Ishikawa (cell line): ENCODE measurements around the gene MN1.
A peak's percentile ranks its signal among the peaks of the same experiment; 100 is the strongest.

Experiments
- CEBPB ChIP-seq: IDR thresholded peaks from 2 replicates; pipeline ENCODE4 v1.6.1; 2012
- CREB1 ChIP-seq: IDR thresholded peaks from 2 replicates; pipeline ENCODE4 v1.6.1; 2012; ENCODE audit warnings: low read depth
- EGR1 ChIP-seq: IDR thresholded peaks from 2 replicates; pipeline ENCODE4 v1.6.1; 2012
- EP300 ChIP-seq: IDR thresholded peaks from 2 replicates; pipeline ENCODE4 v1.6.1; 2012; ENCODE audit warnings: borderline replicate concordance
- FOXM1 ChIP-seq: IDR thresholded peaks from 2 replicates; pipeline ENCODE4 v1.6.1; 2012; ENCODE audit warnings: low read depth, borderline replicate concordance
- NFIC ChIP-seq: IDR thresholded peaks from 2 replicates; pipeline ENCODE4 v1.6.1; 2012
- RAD21 ChIP-seq: IDR thresholded peaks from 2 replicates; pipeline ENCODE4 v1.6.1; 2012; ENCODE audit warnings: low read depth
- TAF1 ChIP-seq: IDR thresholded peaks from 2 replicates; pipeline ENCODE4 v1.6.1; 2012; ENCODE audit warnings: low read depth, mild to moderate bottlenecking
- TCF12 ChIP-seq: IDR thresholded peaks from 2 replicates; pipeline ENCODE4 v1.6.1; 2012; ENCODE audit warnings: low read depth
- TEAD4 ChIP-seq: IDR thresholded peaks from 2 replicates; pipeline ENCODE4 v1.6.1; 2012
- YY1 ChIP-seq: IDR thresholded peaks from 2 replicates; pipeline ENCODE4 v1.6.1; 2012; ENCODE audit warnings: low read depth
- ZBTB7A ChIP-seq: IDR thresholded peaks from 2 replicates; pipeline ENCODE4 v1.6.1; 2012; ENCODE audit warnings: low read depth
- TF ChIP-seq, protein P1 (sequence below): IDR thresholded peaks from 2 replicates; pipeline ENCODE4 v1.6.1; 2012
- TF ChIP-seq, protein P2 (sequence below): IDR thresholded peaks from 2 replicates; pipeline ENCODE4 v1.6.1; 2012; ENCODE audit warnings: low read depth, mild to moderate bottlenecking
- TF ChIP-seq, protein P3 (sequence below): IDR thresholded peaks from 2 replicates; pipeline ENCODE4 v1.6.1; 2012

The MN1 gene

DNA sequence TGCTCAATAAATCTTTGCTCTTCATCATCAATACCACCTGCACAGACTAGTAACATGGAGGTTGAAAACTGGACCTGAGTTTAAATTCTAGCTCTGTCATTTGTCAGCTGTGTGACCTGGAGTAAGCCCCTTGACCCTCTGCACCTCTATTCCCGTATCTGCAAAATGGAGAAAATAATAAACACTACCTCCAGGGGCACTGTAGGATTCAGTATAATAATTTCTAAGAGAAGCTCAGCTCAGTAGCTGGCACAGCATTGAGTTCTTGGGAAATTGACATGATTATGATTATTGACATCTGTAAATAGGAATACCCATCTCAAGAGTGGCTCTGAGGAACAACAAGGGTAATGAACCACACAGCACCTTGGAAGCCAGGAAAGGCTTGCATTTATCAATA is 78.4 kb downstream of the MN1 start:
- TF ChIP-seq ZBTB7A = no peak
- TF ChIP-seq FOXM1 = no peak
- TF ChIP-seq NFIC = no peak
- TF ChIP-seq EP300 = no peak
- no peak for TF ChIP-seq TEAD4
- TF ChIP-seq EGR1 = no peak
- no peak for TF ChIP-seq CEBPB
- TF ChIP-seq YY1 = no peak
- TF ChIP-seq TCF12 = no peak
- no peak for TF ChIP-seq CREB1
- no peak for TF ChIP-seq TAF1
- no peak for TF ChIP-seq RAD21
- TF ChIP-seq, protein P1, sequence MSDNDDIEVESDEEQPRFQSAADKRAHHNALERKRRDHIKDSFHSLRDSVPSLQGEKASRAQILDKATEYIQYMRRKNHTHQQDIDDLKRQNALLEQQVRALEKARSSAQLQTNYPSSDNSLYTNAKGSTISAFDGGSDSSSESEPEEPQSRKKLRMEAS = no peak
- TF ChIP-seq, protein P2, sequence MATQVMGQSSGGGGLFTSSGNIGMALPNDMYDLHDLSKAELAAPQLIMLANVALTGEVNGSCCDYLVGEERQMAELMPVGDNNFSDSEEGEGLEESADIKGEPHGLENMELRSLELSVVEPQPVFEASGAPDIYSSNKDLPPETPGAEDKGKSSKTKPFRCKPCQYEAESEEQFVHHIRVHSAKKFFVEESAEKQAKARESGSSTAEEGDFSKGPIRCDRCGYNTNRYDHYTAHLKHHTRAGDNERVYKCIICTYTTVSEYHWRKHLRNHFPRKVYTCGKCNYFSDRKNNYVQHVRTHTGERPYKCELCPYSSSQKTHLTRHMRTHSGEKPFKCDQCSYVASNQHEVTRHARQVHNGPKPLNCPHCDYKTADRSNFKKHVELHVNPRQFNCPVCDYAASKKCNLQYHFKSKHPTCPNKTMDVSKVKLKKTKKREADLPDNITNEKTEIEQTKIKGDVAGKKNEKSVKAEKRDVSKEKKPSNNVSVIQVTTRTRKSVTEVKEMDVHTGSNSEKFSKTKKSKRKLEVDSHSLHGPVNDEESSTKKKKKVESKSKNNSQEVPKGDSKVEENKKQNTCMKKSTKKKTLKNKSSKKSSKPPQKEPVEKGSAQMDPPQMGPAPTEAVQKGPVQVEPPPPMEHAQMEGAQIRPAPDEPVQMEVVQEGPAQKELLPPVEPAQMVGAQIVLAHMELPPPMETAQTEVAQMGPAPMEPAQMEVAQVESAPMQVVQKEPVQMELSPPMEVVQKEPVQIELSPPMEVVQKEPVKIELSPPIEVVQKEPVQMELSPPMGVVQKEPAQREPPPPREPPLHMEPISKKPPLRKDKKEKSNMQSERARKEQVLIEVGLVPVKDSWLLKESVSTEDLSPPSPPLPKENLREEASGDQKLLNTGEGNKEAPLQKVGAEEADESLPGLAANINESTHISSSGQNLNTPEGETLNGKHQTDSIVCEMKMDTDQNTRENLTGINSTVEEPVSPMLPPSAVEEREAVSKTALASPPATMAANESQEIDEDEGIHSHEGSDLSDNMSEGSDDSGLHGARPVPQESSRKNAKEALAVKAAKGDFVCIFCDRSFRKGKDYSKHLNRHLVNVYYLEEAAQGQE = no peak
- TF ChIP-seq, protein P3, sequence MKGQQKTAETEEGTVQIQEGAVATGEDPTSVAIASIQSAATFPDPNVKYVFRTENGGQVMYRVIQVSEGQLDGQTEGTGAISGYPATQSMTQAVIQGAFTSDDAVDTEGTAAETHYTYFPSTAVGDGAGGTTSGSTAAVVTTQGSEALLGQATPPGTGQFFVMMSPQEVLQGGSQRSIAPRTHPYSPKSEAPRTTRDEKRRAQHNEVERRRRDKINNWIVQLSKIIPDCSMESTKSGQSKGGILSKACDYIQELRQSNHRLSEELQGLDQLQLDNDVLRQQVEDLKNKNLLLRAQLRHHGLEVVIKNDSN = no peak

DNA sequence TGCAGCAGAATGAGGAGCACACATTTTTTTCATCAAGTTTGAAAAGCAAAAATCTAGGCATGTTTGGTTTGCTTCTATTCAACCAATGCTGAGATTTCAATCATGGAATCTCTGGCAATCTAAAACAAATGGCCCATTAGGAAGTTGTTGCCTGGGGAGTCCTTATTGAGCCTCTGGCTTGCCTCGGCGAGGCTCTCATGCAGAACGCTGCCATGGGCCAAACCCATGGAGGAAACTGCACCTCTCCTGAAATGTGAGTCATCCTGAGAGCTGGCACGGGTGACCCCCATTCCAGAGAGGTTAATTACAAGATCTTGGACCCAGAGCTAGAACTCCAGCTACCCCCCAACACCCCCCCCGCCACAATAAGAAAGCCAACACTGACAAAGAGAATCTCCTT is 80.7 kb downstream of the MN1 start:
- TF ChIP-seq, protein P2 = no peak
- TF ChIP-seq NFIC (peak; percentile 62), EP300 (peak; percentile 39; the same call in 1 of the 2 replicates), TCF12 (0 out of 2 replicates have a peak, but pooled peaks have one; percentile 33), FOXM1 (no peak), YY1 (0 out of 2 replicates have a peak, but pooled peaks have one; percentile 31)
- TF ChIP-seq, protein P1 = 0 out of 2 replicates have a peak, but pooled peaks have one; percentile 19

DNA sequence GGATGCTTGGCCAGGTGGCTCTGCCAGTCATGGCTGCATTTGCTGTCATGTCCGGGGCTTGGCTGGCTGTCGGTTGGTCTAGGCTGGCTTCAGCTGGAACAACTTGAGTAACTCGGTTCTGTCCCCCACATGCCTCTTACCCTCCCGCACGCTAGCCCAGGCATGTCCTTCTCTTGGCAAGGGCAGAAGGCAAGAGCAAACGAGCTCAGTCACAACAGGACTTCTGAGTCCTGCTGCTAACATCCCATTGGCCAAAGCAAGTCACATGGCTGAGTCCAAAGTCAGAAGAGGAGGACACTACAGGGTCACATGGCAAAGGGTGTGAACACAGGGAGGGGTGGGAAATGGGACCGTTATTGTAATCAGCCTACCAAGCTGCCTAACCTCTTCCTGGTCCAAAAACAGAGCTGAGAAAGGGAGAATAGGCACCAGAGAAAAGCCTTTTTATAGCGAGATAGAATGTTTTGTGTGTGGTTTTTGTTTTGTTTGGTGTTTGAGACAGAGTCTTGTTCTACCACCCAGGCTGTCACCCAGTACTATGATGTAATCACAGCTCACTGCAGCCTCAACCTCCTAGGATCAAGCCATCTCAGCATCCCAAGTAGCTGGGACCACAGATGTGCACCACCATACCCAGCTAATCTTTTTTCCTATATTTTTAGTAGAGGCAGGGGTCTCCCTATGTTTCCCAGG is 81.9 kb downstream of the MN1 start:
- TF ChIP-seq, protein P1 = peak; percentile 73
- TF ChIP-seq YY1 = no peak
- TF ChIP-seq, protein P3 = peak; percentile 94
- TF ChIP-seq CEBPB = no peak
- TF ChIP-seq TCF12 = no peak
- TF ChIP-seq TAF1 = no peak
- no peak for TF ChIP-seq ZBTB7A
- TF ChIP-seq FOXM1 = no peak

DNA sequence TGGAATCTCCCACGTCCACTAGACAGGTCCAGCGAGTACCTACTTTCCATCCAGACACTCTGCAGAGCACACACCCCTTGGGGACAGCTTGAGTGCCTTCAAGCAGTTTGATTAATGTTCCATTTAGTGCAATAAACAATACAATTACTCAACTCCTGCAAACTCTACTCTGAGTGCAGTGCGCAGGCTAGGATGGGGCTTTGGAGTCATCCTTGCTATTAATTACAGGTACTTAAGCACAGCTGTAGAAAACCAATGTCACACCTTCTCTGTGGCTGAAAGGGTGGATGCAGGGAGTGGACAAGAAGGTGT is 82.6 kb downstream of the MN1 start:
- TF ChIP-seq EP300 (0 out of 2 replicates have a peak, but pooled peaks have one; percentile 10), TCF12 (no peak)

DNA sequence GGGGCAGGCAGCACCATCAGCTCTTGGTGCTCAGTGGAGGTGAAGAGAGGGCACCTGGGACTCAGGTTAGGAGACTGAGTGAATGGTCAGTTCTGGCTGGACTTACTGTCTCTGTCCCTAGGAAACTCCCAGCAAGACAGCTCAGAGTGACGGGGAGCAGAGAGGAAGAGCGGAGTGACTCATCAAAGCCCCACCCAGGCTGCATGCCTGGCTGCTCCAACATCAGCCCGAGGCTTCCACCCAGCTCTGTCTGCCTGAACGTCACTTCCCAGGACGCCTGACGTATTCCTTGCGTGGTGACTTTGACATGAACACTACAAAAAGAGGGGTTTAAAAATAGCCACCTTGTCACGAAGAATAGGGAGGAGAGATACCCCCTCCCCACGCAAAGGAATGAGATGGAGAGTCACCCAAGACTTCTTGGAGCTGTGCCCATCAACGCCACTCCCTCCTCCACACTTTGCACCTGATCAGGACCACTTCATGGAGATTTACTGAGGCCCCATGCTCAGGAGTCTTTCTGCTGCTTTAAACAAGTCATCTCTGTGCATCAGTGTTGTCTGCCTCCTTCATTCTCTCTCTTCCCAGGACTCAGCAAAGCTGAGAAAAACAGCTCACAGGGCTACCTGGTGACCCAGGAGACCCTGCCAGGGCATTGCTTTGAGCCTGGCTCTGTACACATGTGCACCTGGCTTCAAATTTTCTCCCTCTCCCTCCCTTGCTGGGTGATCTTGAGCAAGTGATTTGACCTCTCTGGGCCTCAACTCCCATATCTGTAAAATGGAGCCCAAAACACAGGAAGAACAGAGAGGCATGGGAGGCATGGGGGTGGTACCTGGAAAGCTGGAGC is 83.1 kb downstream of the MN1 start:
- TF ChIP-seq, protein P1 = peak; percentile 44; the same call in 1 of the 2 replicates
- TF ChIP-seq NFIC (peak; percentile 36), ZBTB7A (no peak), CEBPB (no peak), EP300 (peak; percentile 33; the same call in 1 of the 2 replicates), TCF12 (no peak), CREB1 (peak; percentile 68), TAF1 (no peak), RAD21 (no peak), FOXM1 (no peak), TEAD4 (no peak; the same call in 1 of the 2 replicates)
